Measurements from ENCODE around the gene CSNK1E. TPM values are rescaled to one million over a fixed set of nuclear protein-coding genes. Genes with fewer than 3 reads are reported as not detected.

The CSNK1E gene
- total and polyA plus RNA-seq, 9 of the 15 experiments (the other 6 are each of a cell fraction or from before 2014, with no cell fraction given) = 2.7 to 70.0 (median 41.3) TPM

DNA sequence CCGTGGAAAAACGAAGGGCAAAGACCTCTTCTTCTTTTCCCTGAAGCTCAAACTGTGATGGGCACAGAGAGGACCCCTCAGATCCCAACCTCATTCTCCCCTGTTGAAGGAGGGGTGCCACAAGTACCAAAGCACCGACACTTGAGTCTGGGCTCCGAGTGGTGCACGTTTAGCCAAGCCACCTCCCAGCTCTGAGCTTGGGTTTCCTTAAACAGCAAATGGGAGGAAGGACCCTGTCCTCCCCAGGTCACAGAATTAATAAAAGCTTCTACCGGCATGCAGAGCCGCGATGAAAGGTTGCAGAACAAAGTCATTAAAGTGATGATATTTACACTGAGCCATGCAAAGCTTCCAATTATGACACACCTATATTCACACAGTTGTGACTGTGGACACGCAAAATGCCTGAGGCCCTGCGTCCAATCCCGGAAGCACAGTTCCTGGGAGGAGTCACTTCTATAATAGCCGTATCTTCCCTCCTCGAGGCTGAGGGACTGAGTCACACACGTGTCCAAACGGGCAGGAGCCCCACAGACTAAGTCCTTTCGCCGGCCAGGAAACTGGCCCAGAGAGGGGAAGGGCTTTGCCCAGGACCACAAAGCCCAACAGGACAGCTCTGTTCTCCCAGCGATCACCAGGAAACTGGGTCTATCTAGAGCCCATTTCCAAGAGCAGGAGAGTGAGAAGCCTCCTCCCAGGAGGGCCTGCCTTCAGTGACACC lies 922 bp upstream of the CSNK1E start (continued):
- TF ChIP-seq, protein P1, sequence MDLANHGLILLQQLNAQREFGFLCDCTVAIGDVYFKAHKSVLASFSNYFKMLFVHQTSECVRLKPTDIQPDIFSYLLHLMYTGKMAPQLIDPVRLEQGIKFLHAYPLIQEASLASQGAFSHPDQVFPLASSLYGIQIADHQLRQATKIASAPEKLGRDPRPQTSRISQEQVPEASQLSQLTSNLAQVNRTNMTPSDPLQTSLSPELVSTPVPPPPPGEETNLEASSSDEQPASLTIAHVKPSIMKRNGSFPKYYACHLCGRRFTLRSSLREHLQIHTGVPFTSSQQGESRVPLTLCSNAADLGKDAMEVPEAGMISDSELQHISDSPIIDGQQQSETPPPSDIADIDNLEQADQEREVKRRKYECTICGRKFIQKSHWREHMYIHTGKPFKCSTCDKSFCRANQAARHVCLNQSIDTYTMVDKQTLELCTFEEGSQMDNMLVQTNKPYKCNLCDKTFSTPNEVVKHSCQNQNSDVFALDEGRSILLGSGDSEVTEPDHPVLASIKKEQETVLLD (IDR thresholded peaks at IDR 0.05) = no peak
- TF ChIP-seq, protein P2, sequence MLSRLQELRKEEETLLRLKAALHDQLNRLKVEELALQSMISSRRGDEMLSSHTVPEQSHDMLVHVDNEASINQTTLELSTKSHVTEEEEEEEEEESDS (CRISPR knock-in tag; IDR thresholded peaks at IDR 0.05) = no peak
- no peak for TF ChIP-seq NCOA4 (IDR thresholded peaks at IDR 0.05; ENCODE audit: partially characterized antibody)
- TF ChIP-seq, protein P3, sequence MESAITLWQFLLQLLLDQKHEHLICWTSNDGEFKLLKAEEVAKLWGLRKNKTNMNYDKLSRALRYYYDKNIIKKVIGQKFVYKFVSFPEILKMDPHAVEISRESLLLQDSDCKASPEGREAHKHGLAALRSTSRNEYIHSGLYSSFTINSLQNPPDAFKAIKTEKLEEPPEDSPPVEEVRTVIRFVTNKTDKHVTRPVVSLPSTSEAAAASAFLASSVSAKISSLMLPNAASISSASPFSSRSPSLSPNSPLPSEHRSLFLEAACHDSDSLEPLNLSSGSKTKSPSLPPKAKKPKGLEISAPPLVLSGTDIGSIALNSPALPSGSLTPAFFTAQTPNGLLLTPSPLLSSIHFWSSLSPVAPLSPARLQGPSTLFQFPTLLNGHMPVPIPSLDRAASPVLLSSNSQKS (CRISPR knock-in tag; IDR thresholded peaks at IDR 0.05) = no peak
- TF ChIP-seq DDX20 (tag; IDR thresholded peaks at IDR 0.05; ENCODE audit: low read depth) = no peak
- TF ChIP-seq, protein P4, sequence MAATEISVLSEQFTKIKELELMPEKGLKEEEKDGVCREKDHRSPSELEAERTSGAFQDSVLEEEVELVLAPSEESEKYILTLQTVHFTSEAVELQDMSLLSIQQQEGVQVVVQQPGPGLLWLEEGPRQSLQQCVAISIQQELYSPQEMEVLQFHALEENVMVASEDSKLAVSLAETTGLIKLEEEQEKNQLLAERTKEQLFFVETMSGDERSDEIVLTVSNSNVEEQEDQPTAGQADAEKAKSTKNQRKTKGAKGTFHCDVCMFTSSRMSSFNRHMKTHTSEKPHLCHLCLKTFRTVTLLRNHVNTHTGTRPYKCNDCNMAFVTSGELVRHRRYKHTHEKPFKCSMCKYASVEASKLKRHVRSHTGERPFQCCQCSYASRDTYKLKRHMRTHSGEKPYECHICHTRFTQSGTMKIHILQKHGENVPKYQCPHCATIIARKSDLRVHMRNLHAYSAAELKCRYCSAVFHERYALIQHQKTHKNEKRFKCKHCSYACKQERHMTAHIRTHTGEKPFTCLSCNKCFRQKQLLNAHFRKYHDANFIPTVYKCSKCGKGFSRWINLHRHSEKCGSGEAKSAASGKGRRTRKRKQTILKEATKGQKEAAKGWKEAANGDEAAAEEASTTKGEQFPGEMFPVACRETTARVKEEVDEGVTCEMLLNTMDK (IDR thresholded peaks at IDR 0.05; ENCODE audit: borderline replicate concordance, insufficient read depth, low read depth, low read length, poor library complexity, severe bottlenecking) = no peak
- TF ChIP-seq ESRRB (CRISPR knock-in tag; IDR thresholded peaks at IDR 0.05; ENCODE audit: borderline replicate concordance) = no peak
- TF ChIP-seq, protein P5, sequence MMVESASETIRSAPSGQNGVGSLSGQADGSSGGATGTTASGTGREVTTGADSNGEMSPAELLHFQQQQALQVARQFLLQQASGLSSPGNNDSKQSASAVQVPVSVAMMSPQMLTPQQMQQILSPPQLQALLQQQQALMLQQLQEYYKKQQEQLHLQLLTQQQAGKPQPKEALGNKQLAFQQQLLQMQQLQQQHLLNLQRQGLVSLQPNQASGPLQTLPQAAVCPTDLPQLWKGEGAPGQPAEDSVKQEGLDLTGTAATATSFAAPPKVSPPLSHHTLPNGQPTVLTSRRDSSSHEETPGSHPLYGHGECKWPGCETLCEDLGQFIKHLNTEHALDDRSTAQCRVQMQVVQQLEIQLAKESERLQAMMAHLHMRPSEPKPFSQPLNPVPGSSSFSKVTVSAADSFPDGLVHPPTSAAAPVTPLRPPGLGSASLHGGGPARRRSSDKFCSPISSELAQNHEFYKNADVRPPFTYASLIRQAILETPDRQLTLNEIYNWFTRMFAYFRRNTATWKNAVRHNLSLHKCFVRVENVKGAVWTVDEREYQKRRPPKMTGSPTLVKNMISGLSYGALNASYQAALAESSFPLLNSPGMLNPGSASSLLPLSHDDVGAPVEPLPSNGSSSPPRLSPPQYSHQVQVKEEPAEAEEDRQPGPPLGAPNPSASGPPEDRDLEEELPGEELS (CRISPR knock-in tag; IDR thresholded peaks at IDR 0.05; ENCODE audit: borderline replicate concordance) = no peak
- TF ChIP-seq, protein P6, sequence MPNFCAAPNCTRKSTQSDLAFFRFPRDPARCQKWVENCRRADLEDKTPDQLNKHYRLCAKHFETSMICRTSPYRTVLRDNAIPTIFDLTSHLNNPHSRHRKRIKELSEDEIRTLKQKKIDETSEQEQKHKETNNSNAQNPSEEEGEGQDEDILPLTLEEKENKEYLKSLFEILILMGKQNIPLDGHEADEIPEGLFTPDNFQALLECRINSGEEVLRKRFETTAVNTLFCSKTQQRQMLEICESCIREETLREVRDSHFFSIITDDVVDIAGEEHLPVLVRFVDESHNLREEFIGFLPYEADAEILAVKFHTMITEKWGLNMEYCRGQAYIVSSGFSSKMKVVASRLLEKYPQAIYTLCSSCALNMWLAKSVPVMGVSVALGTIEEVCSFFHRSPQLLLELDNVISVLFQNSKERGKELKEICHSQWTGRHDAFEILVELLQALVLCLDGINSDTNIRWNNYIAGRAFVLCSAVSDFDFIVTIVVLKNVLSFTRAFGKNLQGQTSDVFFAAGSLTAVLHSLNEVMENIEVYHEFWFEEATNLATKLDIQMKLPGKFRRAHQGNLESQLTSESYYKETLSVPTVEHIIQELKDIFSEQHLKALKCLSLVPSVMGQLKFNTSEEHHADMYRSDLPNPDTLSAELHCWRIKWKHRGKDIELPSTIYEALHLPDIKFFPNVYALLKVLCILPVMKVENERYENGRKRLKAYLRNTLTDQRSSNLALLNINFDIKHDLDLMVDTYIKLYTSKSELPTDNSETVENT (CRISPR knock-in tag; IDR thresholded peaks at IDR 0.05) = no peak
- no peak for TF ChIP-seq SETDB1 (IDR thresholded peaks at IDR 0.05; ENCODE audit: low read length)
- no peak for TF ChIP-seq ZNF197 (CRISPR knock-in tag; IDR thresholded peaks at IDR 0.05; ENCODE audit: low read depth)
- no peak for TF ChIP-seq ZC3H8 (IDR thresholded peaks at IDR 0.05)
- TF ChIP-seq MYBL2 (IDR thresholded peaks at IDR 0.05; ENCODE audit: low read depth) = no peak
- TF ChIP-seq MYBL2 (CRISPR knock-in tag; IDR thresholded peaks at IDR 0.05; ENCODE audit: borderline replicate concordance) = no peak
- TF ChIP-seq SLC30A9 (CRISPR knock-in tag; IDR thresholded peaks at IDR 0.05) = no peak
- TF ChIP-seq MBD2 (IDR thresholded peaks at IDR 0.05; ENCODE audit: borderline replicate concordance, low read depth) = no peak
- TF ChIP-seq ZNF41 (CRISPR knock-in tag; conservative IDR thresholded peaks at IDR 0.05) = no peak
- no peak for TF ChIP-seq MCM7 (IDR thresholded peaks at IDR 0.05)
- TF ChIP-seq MAFF (IDR thresholded peaks at IDR 0.05; ENCODE audit: low read length) = no peak
